HEK293 (cell line): Measurements from ENCODE around the gene IGFALS.

Experiments used
- CTCF ChIA-PET: fragments of 350-600 bp; formaldehyde crosslinking; extraction: SDS; loops from one replicate; lab custom pipeline; 2021; ENCODE audit warnings: antibody characterized with exemption; lab: Yijun Ruan, JAX
- POLR2A ChIA-PET: fragments of 300-600 bp; formaldehyde crosslinking; extraction: SDS; loops from one replicate; lab custom pipeline; 2020; ENCODE audit warnings: antibody characterized with exemption, inconsistent platforms; lab: Yijun Ruan, JAX
- H3K27ac ChIP-seq: fragments of 200-500 bp; sonication (Bioruptor generic); 2 replicates; pipeline ENCODE4 v1.5.1; 2014; ENCODE audit warnings: low read depth, low read length, control low read depth, inconsistent platforms; ENCODE audit errors: extremely low read depth
- H3K36me3 ChIP-seq, 2 experiments: fragments of 200-500 bp in 1 of 2; sonication (Bioruptor generic) in 1 of 2; 1 replicate in 1 of 2; 2 replicates in 1 of 2; pipeline ENCODE4 v1.5.1; 2014 to 2017; ENCODE audit warnings: inconsistent platforms in 2 of 2, low read length in 2 of 2; ENCODE audit not compliant: control insufficient read depth in 2 of 2, insufficient read depth in 1 of 2
- H3K4me1 ChIP-seq: fragments of 200-500 bp; sonication (Bioruptor generic); 2 replicates; pipeline ENCODE4 v1.5.1; 2014; ENCODE audit warnings: mild to moderate bottlenecking, low read length, inconsistent platforms; ENCODE audit not compliant: control insufficient read depth, insufficient read depth
- H3K4me3 ChIP-seq: 2 replicates; pipeline ENCODE4 v1.5.1; 2011; ENCODE audit warnings: low read depth, mild to moderate bottlenecking, control low read depth, low read length, moderate library complexity
- H3K9me3 ChIP-seq: fragments of 200-500 bp; sonication (Bioruptor generic); 2 replicates; pipeline ENCODE4 v1.5.1; 2014; ENCODE audit warnings: low read depth, low read length, inconsistent platforms; ENCODE audit not compliant: control insufficient read depth, insufficient read depth
- GFI1B ChIP-seq: fragments of 450-650 bp; formaldehyde crosslinking; IDR thresholded peaks from 2 replicates; pipeline ENCODE4 v1.5.1; 2016; ENCODE audit warnings: missing biosample characterization, missing genetic modification characterization
- KLF1 ChIP-seq: fragments of 450-650 bp; formaldehyde crosslinking; IDR thresholded peaks from 2 replicates; pipeline ENCODE4 v1.5.1; 2016; ENCODE audit warnings: missing biosample characterization, missing genetic modification characterization
- KLF8 ChIP-seq: fragments of 450-650 bp; formaldehyde crosslinking; IDR thresholded peaks from 2 replicates; pipeline ENCODE4 v1.5.1; 2016; ENCODE audit warnings: missing biosample characterization, missing genetic modification characterization
- RBAK ChIP-seq: fragments of 450-650 bp; formaldehyde crosslinking; IDR thresholded peaks from 2 replicates; pipeline ENCODE4 v1.5.1; 2016; ENCODE audit warnings: missing biosample characterization, missing genetic modification characterization
- ZBTB17 ChIP-seq: fragments of 450-650 bp; formaldehyde crosslinking; IDR thresholded peaks from 2 replicates; pipeline ENCODE4 v1.5.1; 2016; ENCODE audit warnings: missing biosample characterization, missing genetic modification characterization
- ZBTB8A ChIP-seq: fragments of 450-650 bp; formaldehyde crosslinking; IDR thresholded peaks from 2 replicates; pipeline ENCODE4 v1.5.1; 2016; ENCODE audit warnings: missing biosample characterization, missing genetic modification characterization
- ZEB2 ChIP-seq: fragments of 450-650 bp; formaldehyde crosslinking; IDR thresholded peaks from 2 replicates; pipeline ENCODE4 v1.5.1; 2016; ENCODE audit warnings: missing biosample characterization, missing genetic modification characterization
- ZNF121 ChIP-seq: fragments of 450-650 bp; formaldehyde crosslinking; IDR thresholded peaks from 2 replicates; pipeline ENCODE4 v1.5.1; 2016; ENCODE audit warnings: missing biosample characterization, missing genetic modification characterization
- ZNF132 ChIP-seq: fragments of 450-650 bp; formaldehyde crosslinking; IDR thresholded peaks from 2 replicates; pipeline ENCODE4 v1.5.1; 2017; ENCODE audit warnings: missing biosample characterization, missing genetic modification characterization, borderline replicate concordance
- ZNF138 ChIP-seq: fragments of 450-650 bp; formaldehyde crosslinking; IDR thresholded peaks from 2 replicates; pipeline ENCODE4 v1.5.1; 2016; ENCODE audit warnings: missing biosample characterization, missing genetic modification characterization, borderline replicate concordance
- ZNF148 ChIP-seq: fragments of 450-650 bp; formaldehyde crosslinking; IDR thresholded peaks from 2 replicates; pipeline ENCODE4 v1.5.0; 2017; ENCODE audit warnings: missing biosample characterization, missing genetic modification characterization, borderline replicate concordance
- ZNF157 ChIP-seq: fragments of 450-650 bp; formaldehyde crosslinking; IDR thresholded peaks from 2 replicates; pipeline ENCODE4 v1.5.1; 2016; ENCODE audit warnings: missing biosample characterization, missing genetic modification characterization
- ZNF184 ChIP-seq: fragments of 450-650 bp; IDR thresholded peaks from 2 replicates; pipeline ENCODE4 v1.5.1; 2018; ENCODE audit warnings: missing biosample characterization, mild to moderate bottlenecking, missing genetic modification characterization
- ZNF324 ChIP-seq: fragments of 450-650 bp; formaldehyde crosslinking; IDR thresholded peaks from 2 replicates; pipeline ENCODE4 v1.5.1; 2016; ENCODE audit warnings: missing biosample characterization, missing genetic modification characterization
- ZNF362 ChIP-seq: fragments of 450-650 bp; formaldehyde crosslinking; IDR thresholded peaks from 2 replicates; pipeline ENCODE4 v1.5.1; 2016; ENCODE audit warnings: missing biosample characterization, missing genetic modification characterization
- ZNF423 ChIP-seq: fragments of 450-650 bp; formaldehyde crosslinking; IDR thresholded peaks from 2 replicates; pipeline ENCODE4 v1.5.1; 2016; ENCODE audit warnings: missing biosample characterization, missing genetic modification characterization
- ZNF501 ChIP-seq: fragments of 450-650 bp; formaldehyde crosslinking; IDR thresholded peaks from 2 replicates; pipeline ENCODE4 v1.5.1; 2016; ENCODE audit warnings: missing biosample characterization, missing genetic modification characterization
- ZNF600 ChIP-seq: fragments of 450-650 bp; formaldehyde crosslinking; IDR thresholded peaks from 2 replicates; pipeline ENCODE4 v1.5.1; 2016; ENCODE audit warnings: missing biosample characterization, missing genetic modification characterization
- ZNF626 ChIP-seq: fragments of 450-650 bp; sonication (Bioruptor Pico); formaldehyde crosslinking; IDR thresholded peaks from 2 replicates; pipeline ENCODE4 v1.5.1; 2018; ENCODE audit warnings: missing biosample characterization, missing genetic modification characterization, inconsistent platforms
- ZSCAN4 ChIP-seq: fragments of 450-650 bp; formaldehyde crosslinking; IDR thresholded peaks from 2 replicates; pipeline ENCODE4 v1.5.1; 2017; ENCODE audit warnings: missing biosample characterization, missing genetic modification characterization
- ZXDB ChIP-seq: fragments of 450-650 bp; formaldehyde crosslinking; IDR thresholded peaks from 2 replicates; pipeline ENCODE4 v1.5.1; 2016; ENCODE audit warnings: missing biosample characterization, missing genetic modification characterization
- TF ChIP-seq, protein P1 (sequence below): fragments of 450-650 bp; formaldehyde crosslinking; IDR thresholded peaks from 2 replicates; pipeline ENCODE4 v1.5.1; 2016; ENCODE audit warnings: missing biosample characterization, missing genetic modification characterization
- TF ChIP-seq, protein P2 (sequence below): fragments of 450-650 bp; formaldehyde crosslinking; IDR thresholded peaks from 2 replicates; pipeline ENCODE4 v1.5.1; 2016; ENCODE audit warnings: missing biosample characterization, missing genetic modification characterization
- TF ChIP-seq, protein P3 (sequence below): fragments of 450-650 bp; formaldehyde crosslinking; IDR thresholded peaks from 2 replicates; pipeline ENCODE4 v1.5.1; 2016; ENCODE audit warnings: missing biosample characterization, missing genetic modification characterization

IGFALS gene

DNA sequence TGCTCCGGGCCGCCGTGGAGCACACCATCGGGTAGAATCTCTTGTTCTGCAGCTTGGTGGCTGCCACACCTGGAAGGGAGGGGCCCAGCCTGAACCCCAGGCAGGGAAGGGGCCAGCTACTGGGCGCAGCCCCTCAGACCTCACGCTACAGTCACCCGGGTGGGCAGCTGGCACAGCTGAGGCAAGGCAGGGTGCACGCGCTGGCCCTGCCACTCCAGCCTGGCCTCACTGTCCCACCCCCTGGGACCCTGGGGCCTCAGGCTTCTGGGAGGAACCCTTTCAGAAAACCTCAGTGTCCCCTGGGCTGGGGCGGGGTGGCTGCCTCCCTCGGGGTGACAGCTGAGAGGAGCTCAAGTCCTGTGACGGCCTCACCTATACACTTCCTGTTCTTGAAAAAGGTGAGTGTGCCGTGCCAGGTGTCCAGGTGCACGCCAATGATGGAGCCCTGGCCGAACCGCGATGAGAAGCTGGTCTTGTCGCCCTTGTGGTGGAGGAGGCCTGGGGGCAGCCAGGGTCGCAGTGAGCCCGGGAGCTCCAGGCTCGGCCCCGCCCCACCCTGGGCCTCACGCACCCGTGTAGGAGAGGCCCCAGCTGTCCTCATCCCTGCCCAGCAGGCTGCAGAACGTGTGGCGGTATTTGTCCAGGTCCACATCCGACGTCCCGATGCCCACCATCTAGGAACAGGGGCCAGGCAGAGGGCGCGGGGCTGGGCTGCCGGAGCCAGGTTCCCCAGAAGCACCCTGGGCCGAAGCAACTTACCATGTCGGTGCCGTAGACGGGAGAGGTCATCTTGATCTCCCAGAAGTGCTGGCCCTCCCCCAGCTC is 15.9 kb downstream of the IGFALS start:
- peak overlapping the region; percentile 22; the same call in 1 of the 2 replicates for H3K27ac ChIP-seq
- peaks cover 4 to 68% of the 10 kb centered on the region in 2 experiments; a peak in 2 of 3 replicates for H3K36me3 ChIP-seq
- H3K4me1 ChIP-seq: peaks cover 9% of the 10 kb centered on the region
- CTCF ChIA-PET: no interaction called here
- no peaks in the 10 kb centered on the region for H3K9me3 ChIP-seq
- POLR2A ChIA-PET: interaction anchor here (0.6 to 1.0 kb wide), 3 partner anchors 11 to 187 kb away, joined by 3 read pairs; partner anchors contain the start of gene RPS2
- peak; percentile 24; the same call in 1 of the 2 replicates for TF ChIP-seq ZNF600 (tag by site-specific recombination)
- no peak for TF ChIP-seq ZNF423
- no peak for TF ChIP-seq ZXDB (tag by site-specific recombination)
- TF ChIP-seq KLF8 (tag by site-specific recombination): peak; percentile 14; the same call in 1 of the 2 replicates
- no peak for TF ChIP-seq RBAK (tag by site-specific recombination)
- TF ChIP-seq ZNF626: no peak
- TF ChIP-seq ZNF132: no peak
- no peak for TF ChIP-seq GFI1B (tag by site-specific recombination)
- TF ChIP-seq ZNF501 (tag by site-specific recombination): no peak
- 0 out of 2 replicates have a peak, but pooled peaks have one; percentile 19 for TF ChIP-seq ZEB2 (tag by site-specific recombination)
- TF ChIP-seq KLF1 (tag by site-specific recombination): peak; percentile 58; the same call in 1 of the 2 replicates
- TF ChIP-seq ZNF148 (tag by site-specific recombination): no peak
- TF ChIP-seq, protein P1, sequence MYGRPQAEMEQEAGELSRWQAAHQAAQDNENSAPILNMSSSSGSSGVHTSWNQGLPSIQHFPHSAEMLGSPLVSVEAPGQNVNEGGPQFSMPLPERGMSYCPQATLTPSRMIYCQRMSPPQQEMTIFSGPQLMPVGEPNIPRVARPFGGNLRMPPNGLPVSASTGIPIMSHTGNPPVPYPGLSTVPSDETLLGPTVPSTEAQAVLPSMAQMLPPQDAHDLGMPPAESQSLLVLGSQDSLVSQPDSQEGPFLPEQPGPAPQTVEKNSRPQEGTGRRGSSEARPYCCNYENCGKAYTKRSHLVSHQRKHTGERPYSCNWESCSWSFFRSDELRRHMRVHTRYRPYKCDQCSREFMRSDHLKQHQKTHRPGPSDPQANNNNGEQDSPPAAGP (tag by site-specific recombination): no peak
- no peak for TF ChIP-seq ZBTB8A (tag by site-specific recombination)
- TF ChIP-seq, protein P2, sequence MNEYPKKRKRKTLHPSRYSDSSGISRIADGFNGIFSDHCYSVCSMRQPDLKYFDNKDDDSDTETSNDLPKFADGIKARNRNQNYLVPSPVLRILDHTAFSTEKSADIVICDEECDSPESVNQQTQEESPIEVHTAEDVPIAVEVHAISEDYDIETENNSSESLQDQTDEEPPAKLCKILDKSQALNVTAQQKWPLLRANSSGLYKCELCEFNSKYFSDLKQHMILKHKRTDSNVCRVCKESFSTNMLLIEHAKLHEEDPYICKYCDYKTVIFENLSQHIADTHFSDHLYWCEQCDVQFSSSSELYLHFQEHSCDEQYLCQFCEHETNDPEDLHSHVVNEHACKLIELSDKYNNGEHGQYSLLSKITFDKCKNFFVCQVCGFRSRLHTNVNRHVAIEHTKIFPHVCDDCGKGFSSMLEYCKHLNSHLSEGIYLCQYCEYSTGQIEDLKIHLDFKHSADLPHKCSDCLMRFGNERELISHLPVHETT (tag by site-specific recombination): no peak
- H3K4me3 ChIP-seq: no peak overlapping the region

DNA sequence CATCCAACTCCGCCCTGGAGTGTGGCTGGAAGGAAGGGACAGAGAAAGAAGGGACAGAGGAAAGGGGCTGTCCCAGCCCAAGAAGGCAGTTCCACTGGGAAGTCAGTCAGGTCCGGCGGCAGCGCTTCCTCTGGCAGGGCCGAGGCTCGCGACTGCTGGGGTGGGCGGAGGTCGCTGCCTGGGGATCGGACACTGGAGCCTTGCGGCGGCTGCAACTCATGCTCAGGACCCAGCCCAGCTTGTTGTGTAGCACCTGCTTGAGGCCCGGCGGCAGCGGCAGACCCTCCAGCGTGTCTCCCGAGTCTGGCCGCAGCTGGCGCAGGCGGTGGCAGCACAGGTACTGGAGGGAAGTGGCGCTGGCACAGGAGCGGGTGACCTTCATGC is 16.5 kb downstream of the IGFALS start:
- Histone ChIP-seq H3K4me1 (peaks cover 9% of the 10 kb centered on the region), H3K4me3 (no peak overlapping the region), H3K9me3 (no peaks in the 10 kb centered on the region), H3K36me3 (peaks cover 4 to 74% of the 10 kb centered on the region in 2 experiments; a peak in 2 of 3 replicates), H3K27ac (no peak overlapping the region)
- ChIA-PET POLR2A (interaction anchor here (1.0 kb wide), 1 partner anchor 14 kb away, joined by 3 read pairs; no protein-coding TSS in a partner anchor), CTCF (no interaction called here)
- TF ChIP-seq ZBTB17 (no peak), ZNF138 (no peak), ZNF324 (tag by site-specific recombination) (no peak), ZNF121 (no peak), ZSCAN4 (no peak), ZNF362 (tag by site-specific recombination) (no peak), ZNF157 (tag by site-specific recombination) (no peak), ZNF184 (tag by site-specific recombination) (no peak)
- TF ChIP-seq, protein P3, sequence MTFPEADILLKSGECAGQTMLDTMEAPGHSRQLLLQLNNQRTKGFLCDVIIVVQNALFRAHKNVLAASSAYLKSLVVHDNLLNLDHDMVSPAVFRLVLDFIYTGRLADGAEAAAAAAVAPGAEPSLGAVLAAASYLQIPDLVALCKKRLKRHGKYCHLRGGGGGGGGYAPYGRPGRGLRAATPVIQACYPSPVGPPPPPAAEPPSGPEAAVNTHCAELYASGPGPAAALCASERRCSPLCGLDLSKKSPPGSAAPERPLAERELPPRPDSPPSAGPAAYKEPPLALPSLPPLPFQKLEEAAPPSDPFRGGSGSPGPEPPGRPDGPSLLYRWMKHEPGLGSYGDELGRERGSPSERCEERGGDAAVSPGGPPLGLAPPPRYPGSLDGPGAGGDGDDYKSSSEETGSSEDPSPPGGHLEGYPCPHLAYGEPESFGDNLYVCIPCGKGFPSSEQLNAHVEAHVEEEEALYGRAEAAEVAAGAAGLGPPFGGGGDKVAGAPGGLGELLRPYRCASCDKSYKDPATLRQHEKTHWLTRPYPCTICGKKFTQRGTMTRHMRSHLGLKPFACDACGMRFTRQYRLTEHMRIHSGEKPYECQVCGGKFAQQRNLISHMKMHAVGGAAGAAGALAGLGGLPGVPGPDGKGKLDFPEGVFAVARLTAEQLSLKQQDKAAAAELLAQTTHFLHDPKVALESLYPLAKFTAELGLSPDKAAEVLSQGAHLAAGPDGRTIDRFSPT (tag by site-specific recombination): 0 out of 2 replicates have a peak, but pooled peaks have one; percentile 31
